ENCODE results near the gene NDST3. TPM values are rescaled to one million over a fixed set of nuclear protein-coding genes. Genes with fewer than 3 reads are reported as not detected.
A peak's percentile ranks its signal among the peaks of the same experiment; 100 is the strongest.

NDST3 gene
- 0.27 and 0.57 TPM in 2 replicates for total RNA-seq (2014; rRNA removed; shearing (Covaris generic))

GRCh38 chr4:118034053-118034785, at the start of gene NDST3:
Gene NDST3, plus strand, starts transcription at chr4:118034486. Its CDS starts 19,425 bp downstream, at chr4:118053911.
- DNase-seq (ENCODE audit: low read depth), result peak; percentile 73

- DNase-seq (ENCODE audit: low read depth), result no peak
Measured at GRCh38 chr4:117986321-117986720, 48.0 kb upstream of the NDST3 start.

GRCh38 chr4:117987464-117987863, 46.8 kb upstream of the NDST3 start:
- DNase-seq (ENCODE audit: low read depth), result no peak

- no peak for DNase-seq (ENCODE audit: low read depth)
Measured at GRCh38 chr4:117996891-117997290, 37.4 kb upstream of the NDST3 start.

- DNase-seq (ENCODE audit: low read depth), result no peak
Measured at GRCh38 chr4:118004088-118004487, 30.2 kb upstream of the NDST3 start.

GRCh38 chr4:118005883-118006282, 28.4 kb upstream of the NDST3 start:
- no peak for DNase-seq (ENCODE audit: low read depth)

GRCh38 chr4:118012142-118012541, 22.1 kb upstream of the NDST3 start:
- DNase-seq (ENCODE audit: low read depth), result no peak

- no peak for DNase-seq (ENCODE audit: low read depth)
Measured at GRCh38 chr4:118014831-118015230, 19.5 kb upstream of the NDST3 start.

GRCh38 chr4:118018381-118019145, 15.7 kb upstream of the NDST3 start:
- no peak for DNase-seq (ENCODE audit: low read depth)

GRCh38 chr4:118026806-118027205, 7.5 kb upstream of the NDST3 start:
- no peak for DNase-seq (ENCODE audit: low read depth)

- no peak for DNase-seq (ENCODE audit: low read depth)
Measured at GRCh38 chr4:118029224-118029623, 5.1 kb upstream of the NDST3 start.

GRCh38 chr4:118032691-118033090, 1.6 kb upstream of the NDST3 start:
- DNase-seq (ENCODE audit: low read depth), result peak; percentile 69

- peak; percentile 64 for DNase-seq (ENCODE audit: low read depth)
Measured at GRCh38 chr4:118033148-118034052, 886 bp upstream of the NDST3 start.

GRCh38 chr4:118035309-118035708, 1.0 kb downstream of the NDST3 start:
- no peak for DNase-seq (ENCODE audit: low read depth)

- no peak for DNase-seq (ENCODE audit: low read depth)
Measured at GRCh38 chr4:118036336-118036735, 2.0 kb downstream of the NDST3 start.

- DNase-seq (ENCODE audit: low read depth), result no peak
Measured at GRCh38 chr4:118037955-118038354, 3.7 kb downstream of the NDST3 start.

GRCh38 chr4:118046323-118046722, 12.0 kb downstream of the NDST3 start:
- DNase-seq (ENCODE audit: low read depth), result no peak

- no peak for DNase-seq (ENCODE audit: low read depth)
Measured at GRCh38 chr4:118047043-118047442, 12.8 kb downstream of the NDST3 start.

- DNase-seq (ENCODE audit: low read depth), result no peak
Measured at GRCh38 chr4:118058955-118059354, 24.7 kb downstream of the NDST3 start.

GRCh38 chr4:118059397-118059796, 25.1 kb downstream of the NDST3 start:
- no peak for DNase-seq (ENCODE audit: low read depth)

- DNase-seq (ENCODE audit: low read depth), result peak; percentile 21
Measured at GRCh38 chr4:118076958-118077766, 42.9 kb downstream of the NDST3 start.

All from Daoy (cell line).